ENCODE data around the gene MAD1L1.

MAD1L1 gene

DNA sequence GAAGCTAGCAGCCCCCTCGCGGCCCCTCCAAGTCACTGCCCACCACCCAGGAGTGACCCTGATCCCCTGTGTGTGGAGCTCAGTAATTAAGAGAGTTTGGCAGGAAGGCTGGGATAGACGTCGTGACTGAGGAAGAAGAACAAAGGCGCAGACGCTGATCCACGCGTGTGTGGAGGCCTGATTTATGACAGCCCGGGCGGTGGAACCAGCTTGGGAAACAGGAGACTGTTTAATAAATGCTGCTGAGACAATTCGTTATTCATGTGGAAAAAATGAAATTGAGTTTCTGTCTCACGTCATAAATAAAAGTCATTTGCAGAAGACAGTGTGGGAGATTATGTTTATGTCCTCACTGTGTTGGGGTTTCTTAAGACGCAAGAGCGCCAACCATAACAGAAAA lies 431.8 kb downstream of the MAD1L1 start:
- H3K4me3 ChIP-seq (ENCODE audit: low read depth, low read length) = no peak overlapping the region

GRCh38 chr7:1798191-1798590 lies 434.6 kb downstream of the MAD1L1 start:
- no peaks in the 10 kb centered on the region for H3K4me1 ChIP-seq (ENCODE audit: control insufficient read depth, insufficient read depth, low read length)
- H3K9me3 ChIP-seq (ENCODE audit: control insufficient read depth, insufficient read depth, low read length) = peaks cover 25% of the 10 kb centered on the region
- H3K9ac ChIP-seq (ENCODE audit: low read depth, low read length) = no peak overlapping the region

More for the DNA sequence above, 431.8 kb downstream of the MAD1L1 start:
- H3K9ac ChIP-seq (ENCODE audit: low read depth, low read length) = no peak overlapping the region
- no peak overlapping the region for H3K27ac ChIP-seq (ENCODE audit: low read depth, low read length)
- H3K27me3 ChIP-seq (ENCODE audit: control insufficient read depth, insufficient read depth, low read length) = no peaks in the 10 kb centered on the region
- H3K4me1 ChIP-seq (ENCODE audit: control insufficient read depth, insufficient read depth, low read length) = no peaks in the 10 kb centered on the region
- H3K9me3 ChIP-seq (ENCODE audit: control insufficient read depth, insufficient read depth, low read length) = peaks cover 13% of the 10 kb centered on the region
- no peaks in the 10 kb centered on the region for H3K36me3 ChIP-seq (ENCODE audit: control insufficient read depth, insufficient read depth, low read length)

GRCh38 chr7:1794888-1795542 lies 437.7 kb downstream of the MAD1L1 start:
- peaks cover 17% of the 10 kb centered on the region for H3K9me3 ChIP-seq (ENCODE audit: control insufficient read depth, insufficient read depth, low read length)
- no peaks in the 10 kb centered on the region for H3K27me3 ChIP-seq (ENCODE audit: control insufficient read depth, insufficient read depth, low read length)
- H3K27ac ChIP-seq (ENCODE audit: low read depth, low read length) = no peak overlapping the region
- H3K4me1 ChIP-seq (ENCODE audit: control insufficient read depth, insufficient read depth, low read length) = no peaks in the 10 kb centered on the region
- H3K36me3 ChIP-seq (ENCODE audit: control insufficient read depth, insufficient read depth, low read length) = no peaks in the 10 kb centered on the region
- H3K9ac ChIP-seq (ENCODE audit: low read depth, low read length) = no peak overlapping the region
- no peak overlapping the region for H3K4me3 ChIP-seq (ENCODE audit: low read depth, low read length)

More at GRCh38 chr7:1798191-1798590, 434.6 kb downstream of the MAD1L1 start:
- no peaks in the 10 kb centered on the region for H3K36me3 ChIP-seq (ENCODE audit: control insufficient read depth, insufficient read depth, low read length)
- H3K27ac ChIP-seq (ENCODE audit: low read depth, low read length) = no peak overlapping the region
- H3K4me3 ChIP-seq (ENCODE audit: low read depth, low read length) = no peak overlapping the region
- no peaks in the 10 kb centered on the region for H3K27me3 ChIP-seq (ENCODE audit: control insufficient read depth, insufficient read depth, low read length)

DNA sequence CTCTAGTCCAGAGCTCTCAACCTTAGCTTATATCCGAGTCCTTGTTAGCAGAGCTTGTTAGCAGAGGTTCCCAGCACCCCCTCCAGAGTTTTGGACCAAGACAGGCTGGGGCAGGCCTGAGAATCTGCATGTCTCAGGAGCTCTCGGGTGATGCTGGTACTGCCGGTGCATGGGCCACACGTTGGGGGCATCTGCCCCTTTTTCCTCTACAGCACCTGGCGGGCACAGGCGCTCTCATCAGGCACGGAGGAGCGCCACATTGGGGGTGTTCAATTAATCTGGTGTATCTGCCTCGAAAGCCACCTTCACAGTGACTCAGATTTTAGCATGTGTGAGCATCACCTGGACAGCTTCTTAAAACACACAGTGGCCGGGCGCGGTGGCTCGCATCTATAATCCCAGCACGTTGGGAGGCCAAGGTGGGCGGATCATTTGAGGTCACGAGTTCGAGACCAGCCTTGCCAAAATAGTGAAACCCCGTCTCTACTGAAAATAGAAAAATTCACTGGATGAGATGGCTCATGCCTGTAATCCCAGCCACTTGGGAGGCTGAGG lies 445.0 kb downstream of the MAD1L1 start:
- Histone ChIP-seq H3K9me3 (ENCODE audit: control insufficient read depth, insufficient read depth, low read length) (peaks cover 6% of the 10 kb centered on the region; the same call in 1 of the 2 replicates), H3K4me1 (ENCODE audit: control insufficient read depth, insufficient read depth, low read length) (no peaks in the 10 kb centered on the region), H3K36me3 (ENCODE audit: control insufficient read depth, insufficient read depth, low read length) (no peaks in the 10 kb centered on the region), H3K9ac (ENCODE audit: low read depth, low read length) (no peak overlapping the region), H3K27me3 (ENCODE audit: control insufficient read depth, insufficient read depth, low read length) (no peaks in the 10 kb centered on the region), H3K27ac (ENCODE audit: low read depth, low read length) (no peak overlapping the region), H3K4me3 (ENCODE audit: low read depth, low read length) (no peak overlapping the region)

DNA sequence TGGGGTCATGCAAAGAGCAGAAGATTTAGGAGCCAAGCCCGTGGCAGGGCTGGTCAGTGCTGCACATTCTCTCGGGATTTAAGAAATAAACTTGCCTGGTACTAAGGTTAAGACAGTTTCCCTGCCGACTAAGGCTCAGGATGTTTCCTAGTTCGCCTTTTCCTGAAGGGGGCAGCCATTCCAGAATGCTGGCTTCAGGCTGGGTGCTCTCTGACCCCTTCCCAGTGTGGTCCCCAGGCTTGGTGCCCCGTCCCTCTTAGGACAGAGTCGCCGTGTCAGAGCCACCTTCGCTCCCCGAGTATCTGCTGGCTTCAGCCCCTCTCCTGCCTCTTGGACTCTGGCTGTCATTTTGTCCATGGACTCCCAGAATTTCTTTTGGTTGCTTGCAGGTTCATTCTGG lies 445.5 kb downstream of the MAD1L1 start:
- Histone ChIP-seq H3K36me3 (ENCODE audit: control insufficient read depth, insufficient read depth, low read length) (no peaks in the 10 kb centered on the region), H3K4me3 (ENCODE audit: low read depth, low read length) (no peak overlapping the region), H3K9me3 (ENCODE audit: control insufficient read depth, insufficient read depth, low read length) (peaks cover 6% of the 10 kb centered on the region; the same call in 1 of the 2 replicates), H3K27me3 (ENCODE audit: control insufficient read depth, insufficient read depth, low read length) (no peaks in the 10 kb centered on the region), H3K27ac (ENCODE audit: low read depth, low read length) (no peak overlapping the region), H3K4me1 (ENCODE audit: control insufficient read depth, insufficient read depth, low read length) (no peaks in the 10 kb centered on the region), H3K9ac (ENCODE audit: low read depth, low read length) (no peak overlapping the region)

- Histone ChIP-seq H3K27ac (ENCODE audit: low read depth, low read length) (no peak overlapping the region), H3K9ac (ENCODE audit: low read depth, low read length) (no peak overlapping the region), H3K4me1 (ENCODE audit: control insufficient read depth, insufficient read depth, low read length) (no peaks in the 10 kb centered on the region), H3K9me3 (ENCODE audit: control insufficient read depth, insufficient read depth, low read length) (peaks cover 3% of the 10 kb centered on the region; the same call in 1 of the 2 replicates), H3K27me3 (ENCODE audit: control insufficient read depth, insufficient read depth, low read length) (no peaks in the 10 kb centered on the region), H3K36me3 (ENCODE audit: control insufficient read depth, insufficient read depth, low read length) (no peaks in the 10 kb centered on the region), H3K4me3 (ENCODE audit: low read depth, low read length) (no peak overlapping the region)
Measured at GRCh38 chr7:1785839-1786238, 446.9 kb downstream of the MAD1L1 start.

- Histone ChIP-seq H3K9me3 (ENCODE audit: control insufficient read depth, insufficient read depth, low read length) (peaks cover 13% of the 10 kb centered on the region; the same call in 1 of the 2 replicates), H3K36me3 (ENCODE audit: control insufficient read depth, insufficient read depth, low read length) (no peaks in the 10 kb centered on the region), H3K27ac (ENCODE audit: low read depth, low read length) (no peak overlapping the region), H3K27me3 (ENCODE audit: control insufficient read depth, insufficient read depth, low read length) (no peaks in the 10 kb centered on the region), H3K9ac (ENCODE audit: low read depth, low read length) (no peak overlapping the region), H3K4me1 (ENCODE audit: control insufficient read depth, insufficient read depth, low read length) (no peaks in the 10 kb centered on the region), H3K4me3 (ENCODE audit: low read depth, low read length) (no peak overlapping the region)
Measured at GRCh38 chr7:1781369-1781768, 451.4 kb downstream of the MAD1L1 start.

GRCh38 chr7:1779445-1779844 lies 453.3 kb downstream of the MAD1L1 start:
- Histone ChIP-seq H3K9ac (ENCODE audit: low read depth, low read length) (no peak overlapping the region), H3K27me3 (ENCODE audit: control insufficient read depth, insufficient read depth, low read length) (no peaks in the 10 kb centered on the region), H3K27ac (ENCODE audit: low read depth, low read length) (no peak overlapping the region), H3K36me3 (ENCODE audit: control insufficient read depth, insufficient read depth, low read length) (no peaks in the 10 kb centered on the region), H3K9me3 (ENCODE audit: control insufficient read depth, insufficient read depth, low read length) (peaks cover 10% of the 10 kb centered on the region; the same call in 1 of the 2 replicates), H3K4me3 (ENCODE audit: low read depth, low read length) (no peak overlapping the region), H3K4me1 (ENCODE audit: control insufficient read depth, insufficient read depth, low read length) (no peaks in the 10 kb centered on the region)

DNA sequence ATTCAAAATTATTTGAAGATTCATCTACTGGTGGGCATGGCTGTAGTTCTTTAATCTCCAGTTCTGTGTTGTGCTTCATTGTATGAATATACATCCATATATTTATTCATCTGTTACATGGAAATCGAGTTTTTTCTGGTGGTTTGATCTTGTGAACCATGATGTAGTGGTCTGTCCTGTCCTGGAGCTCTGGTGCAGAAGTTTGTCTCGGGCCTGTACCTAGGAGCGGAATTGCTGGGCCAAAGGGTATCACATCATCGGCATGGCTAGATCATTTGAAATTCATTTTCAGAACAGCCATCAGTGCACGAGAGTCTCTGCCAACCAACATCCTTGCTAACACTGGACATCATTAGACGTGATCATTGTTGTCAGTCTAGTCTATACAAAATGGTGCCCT lies 455.6 kb downstream of the MAD1L1 start:
- Histone ChIP-seq H3K27me3 (ENCODE audit: control insufficient read depth, insufficient read depth, low read length) (no peaks in the 10 kb centered on the region), H3K27ac (ENCODE audit: low read depth, low read length) (no peak overlapping the region), H3K4me3 (ENCODE audit: low read depth, low read length) (no peak overlapping the region), H3K4me1 (ENCODE audit: control insufficient read depth, insufficient read depth, low read length) (no peaks in the 10 kb centered on the region), H3K9me3 (ENCODE audit: control insufficient read depth, insufficient read depth, low read length) (peaks cover 10% of the 10 kb centered on the region; the same call in 1 of the 2 replicates), H3K9ac (ENCODE audit: low read depth, low read length) (no peak overlapping the region), H3K36me3 (ENCODE audit: control insufficient read depth, insufficient read depth, low read length) (no peaks in the 10 kb centered on the region)

GRCh38 chr7:1775389-1775788 lies 457.4 kb downstream of the MAD1L1 start:
- Histone ChIP-seq H3K4me1 (ENCODE audit: control insufficient read depth, insufficient read depth, low read length) (no peaks in the 10 kb centered on the region), H3K4me3 (ENCODE audit: low read depth, low read length) (no peak overlapping the region), H3K9ac (ENCODE audit: low read depth, low read length) (no peak overlapping the region), H3K9me3 (ENCODE audit: control insufficient read depth, insufficient read depth, low read length) (peaks cover 10% of the 10 kb centered on the region; the same call in 1 of the 2 replicates), H3K36me3 (ENCODE audit: control insufficient read depth, insufficient read depth, low read length) (no peaks in the 10 kb centered on the region), H3K27ac (ENCODE audit: low read depth, low read length) (no peak overlapping the region), H3K27me3 (ENCODE audit: control insufficient read depth, insufficient read depth, low read length) (no peaks in the 10 kb centered on the region)

DNA sequence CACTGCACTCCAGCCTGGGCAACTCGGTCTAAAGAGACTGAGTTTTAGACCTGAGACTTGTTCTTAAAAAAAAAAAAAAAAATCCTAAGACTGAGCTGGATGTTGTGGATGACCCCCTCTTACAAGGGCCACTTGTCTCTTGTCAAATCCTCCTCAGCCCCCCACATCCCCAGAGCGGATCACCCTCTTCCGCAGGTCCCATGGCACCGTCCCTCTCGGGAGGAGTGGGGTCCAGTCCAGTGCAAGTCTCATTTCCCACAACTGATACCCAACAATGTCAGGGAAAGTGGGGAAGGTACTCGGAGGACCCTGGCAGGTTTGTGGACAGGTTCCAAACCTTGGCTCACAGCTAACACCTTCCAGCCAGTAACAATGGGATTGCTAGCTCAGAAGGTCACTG lies 462.4 kb downstream of the MAD1L1 start:
- Histone ChIP-seq H3K9ac (ENCODE audit: low read depth, low read length) (no peak overlapping the region), H3K27me3 (ENCODE audit: control insufficient read depth, insufficient read depth, low read length) (no peaks in the 10 kb centered on the region), H3K4me3 (ENCODE audit: low read depth, low read length) (no peak overlapping the region), H3K4me1 (ENCODE audit: control insufficient read depth, insufficient read depth, low read length) (no peaks in the 10 kb centered on the region), H3K27ac (ENCODE audit: low read depth, low read length) (no peak overlapping the region), H3K36me3 (ENCODE audit: control insufficient read depth, insufficient read depth, low read length) (no peaks in the 10 kb centered on the region), H3K9me3 (ENCODE audit: control insufficient read depth, insufficient read depth, low read length) (no peaks in the 10 kb centered on the region)
